DOHH2 (cell line): ENCODE results near the gene AIG1.

Source experiments
- CTCF ChIP-seq: fragments of 200-600 bp; sonication (generic); IDR thresholded peaks from one replicate; pipeline ENCODE4 v1.5.1; 2014; ENCODE audit warnings: antibody characterized with exemption, mild to moderate bottlenecking, low read depth, low read length; ENCODE audit not compliant: poor library complexity, severe bottlenecking
- EZH2phosphoT487 ChIP-seq: fragments of 200-600 bp; sonication (generic); IDR thresholded peaks from 2 replicates; pipeline ENCODE4 v1.6.1; 2017; ENCODE audit warnings: borderline replicate concordance, mild to moderate bottlenecking, antibody characterized with exemption, low read length, moderate library complexity, mixed read lengths

- TF ChIP-seq CTCF (no peak), EZH2phosphoT487 (no peak)
Measured at GRCh38 chr6:143078468-143079324, 18.0 kb downstream of the AIG1 start.
